ENCODE measurements around the gene XBP1.
"Not testable (repeated sequence)": the region's sequence is repeated elsewhere in the genome, so short reads cannot be mapped to it uniquely, and the experiment has no call there.

The XBP1 gene

DNA sequence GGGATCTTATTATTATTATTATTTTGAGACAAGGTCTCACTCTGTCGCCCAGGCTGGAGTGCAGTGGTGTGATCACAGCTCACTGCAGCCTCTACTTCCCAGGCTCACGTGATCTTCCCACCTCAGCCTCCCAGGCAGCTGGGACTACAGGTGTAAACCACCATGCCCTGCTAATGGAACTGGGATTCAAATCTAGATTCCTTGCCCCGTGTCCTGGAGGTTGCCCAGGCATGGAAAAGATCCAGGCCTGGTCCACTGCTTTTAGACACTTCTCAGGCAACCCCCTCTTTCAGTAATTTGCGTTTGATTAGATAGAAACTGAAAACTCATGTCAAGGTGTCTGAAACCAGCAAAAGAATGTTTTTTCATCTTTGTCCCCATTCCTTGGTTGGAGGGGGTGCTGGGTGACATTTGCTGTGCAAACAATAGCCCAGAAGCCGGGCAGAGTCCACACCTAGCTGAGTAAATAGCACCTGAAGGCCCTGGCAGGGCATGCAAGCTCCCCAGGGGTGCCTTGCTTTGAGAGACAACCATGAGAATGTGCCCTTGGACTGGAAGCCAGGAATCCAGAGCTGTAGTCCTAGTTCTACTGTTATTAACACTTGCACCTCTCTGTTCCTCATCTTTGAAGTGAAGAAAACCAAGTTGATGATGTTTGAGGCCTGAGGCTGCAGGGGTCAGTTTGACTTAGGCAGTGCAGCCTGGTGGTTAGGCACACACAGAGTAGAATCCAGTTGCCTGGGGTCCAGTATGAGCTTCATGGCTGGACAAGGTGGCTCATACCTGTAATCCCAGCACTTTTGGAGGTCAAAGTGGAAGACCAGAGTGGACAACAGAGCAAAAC, 19.1 kb upstream of the XBP1 start:
- Histone ChIP-seq H3K4me3 (no peak overlapping the region), H3K27ac (peak overlapping the region in 18 of 21 experiments; percentile 17 to 82 (median 58))

DNA sequence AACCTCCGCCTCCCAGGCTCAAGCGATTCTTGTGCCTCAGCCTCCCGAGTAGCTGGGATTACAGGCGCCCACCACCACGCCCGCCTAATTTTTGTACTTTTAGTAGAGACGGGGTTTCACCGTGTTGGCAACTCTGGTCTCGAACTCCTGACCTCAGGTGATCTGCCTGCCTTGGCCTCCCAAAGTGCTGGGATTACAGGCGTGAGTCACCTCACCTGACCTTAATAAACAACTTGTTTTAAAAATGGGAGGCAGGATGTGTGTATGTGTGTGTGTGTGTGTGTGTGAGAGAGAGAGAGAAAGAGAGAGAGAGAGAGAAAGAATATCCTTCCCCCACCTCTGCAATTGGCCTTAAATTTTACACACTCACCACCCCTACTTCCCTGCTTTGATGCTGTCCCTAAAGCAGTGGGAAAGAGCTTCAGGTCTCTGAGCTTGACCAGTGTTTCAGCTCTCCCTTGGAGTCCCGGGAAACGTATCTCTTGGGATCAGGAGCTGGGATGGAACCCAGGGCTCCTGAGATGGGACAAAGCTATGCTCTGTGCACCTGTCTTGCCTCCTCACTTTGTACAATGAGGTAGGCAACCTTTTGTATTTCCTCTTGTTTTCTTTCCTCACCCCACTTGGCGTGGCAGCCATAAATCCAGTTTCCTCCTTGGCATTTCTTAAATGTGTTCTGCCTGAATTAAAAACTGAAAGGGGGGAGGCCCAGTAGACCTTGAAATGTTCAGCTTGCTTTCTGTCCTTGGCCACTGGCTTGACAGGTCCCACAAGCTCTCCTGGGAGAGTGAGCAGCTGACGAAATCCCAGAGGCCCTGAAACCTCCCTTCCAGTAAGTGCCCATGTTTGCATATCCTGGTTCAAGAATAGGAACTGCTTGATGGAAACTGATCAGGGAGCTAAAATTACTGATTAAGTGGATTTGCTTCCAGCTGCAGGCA, 17.8 kb upstream of the XBP1 start:
- Histone ChIP-seq H3K4me3 (no peak overlapping the region), H3K27ac (peak overlapping the region in 18 of 21 experiments; percentile 17 to 82 (median 58))

DNA sequence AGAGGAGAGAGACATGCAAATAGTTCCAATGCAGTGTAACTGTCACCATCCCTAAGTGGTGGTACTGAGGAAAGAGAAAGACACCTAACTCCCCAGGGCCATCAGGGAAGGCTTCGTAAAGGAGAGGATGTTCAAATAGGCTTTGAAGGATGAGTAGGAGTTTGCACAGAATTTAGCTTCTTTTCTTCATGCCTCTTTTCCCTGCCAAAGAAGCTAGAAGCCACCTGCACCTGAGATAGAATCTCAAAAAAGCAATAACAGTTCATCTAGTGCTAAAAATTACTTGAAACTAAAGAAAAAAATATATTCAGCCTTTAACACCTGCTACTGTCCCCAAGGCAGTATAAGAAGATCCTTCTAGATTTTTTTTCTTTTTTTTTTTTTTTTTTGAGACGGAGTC, 16.7 kb upstream of the XBP1 start:
- Histone ChIP-seq H3K4me3 (no peak overlapping the region), H3K27ac (peak overlapping the region in 1 of 21 experiments; percentile 82)

DNA sequence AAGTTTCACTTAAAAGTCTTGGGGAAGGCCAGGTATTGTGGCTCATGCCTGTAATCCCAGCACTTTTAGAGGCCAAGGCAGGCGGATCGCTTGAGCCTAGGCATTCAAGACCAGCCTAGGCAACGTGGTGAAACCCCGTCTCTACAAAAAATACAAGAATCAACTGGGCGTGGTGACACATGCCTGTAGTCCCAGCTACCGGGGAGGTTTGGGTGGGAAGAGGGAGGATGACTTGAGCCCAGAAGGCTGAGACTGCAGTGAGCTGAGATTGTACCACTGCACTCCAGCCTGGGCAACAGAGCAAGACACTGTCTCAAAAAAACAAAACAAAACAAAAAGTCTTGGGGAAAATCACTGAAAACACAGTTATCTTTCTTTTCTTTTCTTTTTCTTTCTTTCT, 15.4 kb upstream of the XBP1 start:
- Histone ChIP-seq H3K27ac (no peak overlapping the region), H3K4me3 (no peak overlapping the region)

DNA sequence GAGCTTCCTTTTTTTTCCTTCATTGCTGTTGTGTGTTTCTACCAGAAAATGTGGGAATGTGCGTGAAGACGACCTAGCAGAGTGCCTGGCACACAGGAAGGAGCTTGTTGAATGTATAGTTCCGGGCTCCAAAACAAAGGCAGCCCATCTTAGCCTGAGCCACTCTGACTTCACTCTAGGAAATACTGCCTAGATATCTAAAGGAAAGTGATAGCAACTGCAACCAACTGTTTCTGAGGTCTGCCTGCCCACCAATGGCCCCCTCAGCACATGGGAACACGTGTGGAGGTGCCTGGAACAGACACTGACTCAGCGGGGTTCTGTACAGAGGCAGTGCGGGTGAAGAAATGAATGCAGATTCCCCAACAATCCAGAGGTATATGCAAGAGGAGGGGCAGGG, 14.7 kb upstream of the XBP1 start:
- no peak overlapping the region for H3K4me3 ChIP-seq
- H3K27ac ChIP-seq: no peak overlapping the region

DNA sequence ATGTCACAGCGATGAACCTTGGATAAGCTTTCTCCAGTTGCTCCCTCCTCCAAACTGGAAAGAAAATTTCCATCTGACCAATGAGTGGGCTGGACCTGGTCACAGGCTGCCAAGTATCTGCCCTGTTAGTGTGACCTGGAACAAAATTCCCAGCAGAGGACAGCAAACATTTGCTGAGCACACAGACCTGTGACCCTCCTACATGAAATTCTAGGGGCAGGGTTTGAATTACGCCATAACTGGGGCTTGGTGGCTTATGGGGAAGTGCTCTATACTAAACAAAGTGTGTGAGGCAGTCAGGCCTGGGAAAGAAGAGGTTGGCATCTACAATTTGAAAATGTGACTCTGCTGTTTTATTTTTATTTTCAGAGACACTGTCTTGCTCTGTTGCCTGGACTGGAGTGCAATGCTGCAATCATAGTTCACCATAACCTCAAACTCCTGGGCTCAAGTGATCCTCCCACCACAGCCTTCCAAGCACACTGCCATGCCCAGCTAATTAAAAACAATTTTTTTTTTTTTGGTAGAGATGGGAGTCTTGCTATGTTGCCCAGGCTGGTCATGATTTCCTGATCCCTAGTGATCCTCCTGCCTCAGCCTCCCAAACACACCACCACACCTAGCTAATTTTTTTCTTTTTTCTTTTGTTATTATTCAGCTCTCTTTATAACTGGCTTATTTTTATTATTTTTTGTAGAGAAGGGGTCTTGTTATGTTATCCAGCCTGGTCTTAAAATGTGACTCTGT, 13.6 kb upstream of the XBP1 start:
- H3K4me3 ChIP-seq: no peak overlapping the region
- H3K27ac ChIP-seq: peak overlapping the region in 6 of 21 experiments; percentile 5 to 76 (median 40)

DNA sequence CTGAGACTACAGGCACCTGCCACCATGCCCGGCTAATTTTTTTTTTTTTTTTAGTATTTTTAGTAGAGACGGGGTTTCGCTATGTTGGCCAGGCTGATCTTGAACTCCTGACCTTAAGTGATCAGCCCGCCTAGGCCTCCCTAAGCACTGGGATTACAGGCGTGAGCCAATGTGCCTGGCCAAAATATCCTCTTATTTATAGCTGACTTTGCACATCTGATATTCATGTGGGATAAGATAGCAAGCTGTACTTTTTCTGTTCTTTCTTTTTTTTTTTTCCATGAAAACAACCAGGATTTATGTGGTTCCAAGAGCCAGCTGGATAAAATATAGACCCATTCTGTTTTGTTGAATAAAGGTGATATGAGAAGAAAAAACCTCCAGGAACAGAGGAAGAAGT, 12.1 kb upstream of the XBP1 start:
- Histone ChIP-seq H3K27ac (peak overlapping the region in 9 of 21 experiments; percentile 13 to 83 (median 67)), H3K4me3 (no peak overlapping the region)

DNA sequence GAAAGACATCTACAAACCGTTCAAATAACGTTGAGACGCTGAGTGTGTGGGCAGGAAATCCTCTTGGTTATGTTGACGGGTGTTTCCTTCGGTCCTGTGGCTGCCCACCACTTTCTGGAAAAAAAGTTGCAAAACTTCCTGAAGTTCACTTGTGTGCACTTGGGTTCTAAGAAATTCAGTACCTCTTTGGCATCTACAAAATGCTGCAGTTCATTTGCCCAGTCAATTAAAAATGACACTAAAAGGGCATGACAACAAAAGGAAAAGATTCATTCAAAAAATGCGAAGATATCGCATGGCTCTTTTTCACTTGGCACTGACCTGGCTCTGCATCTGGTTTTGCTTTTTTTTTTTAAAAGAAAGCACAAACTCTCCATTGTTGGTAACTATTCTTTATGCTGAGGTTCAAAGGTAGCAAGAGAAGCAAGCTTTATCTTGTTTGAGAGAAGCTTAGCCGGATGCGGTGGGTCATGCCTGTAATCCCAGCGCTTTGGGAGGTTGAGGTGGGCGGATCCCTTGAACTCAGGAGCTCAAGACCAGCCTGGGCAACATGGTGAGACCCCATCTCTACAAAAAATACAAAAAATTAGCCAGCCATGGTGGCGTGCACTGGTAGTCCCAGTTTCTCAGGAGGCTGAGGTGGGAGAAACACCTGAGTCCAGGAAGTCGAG, 10.6 kb upstream of the XBP1 start:
- Histone ChIP-seq H3K27ac (peak overlapping the region in 19 of 21 experiments; percentile 2 to 83 (median 57)), H3K4me3 (peak overlapping the region in 1 of 7 experiments; percentile 2)

DNA sequence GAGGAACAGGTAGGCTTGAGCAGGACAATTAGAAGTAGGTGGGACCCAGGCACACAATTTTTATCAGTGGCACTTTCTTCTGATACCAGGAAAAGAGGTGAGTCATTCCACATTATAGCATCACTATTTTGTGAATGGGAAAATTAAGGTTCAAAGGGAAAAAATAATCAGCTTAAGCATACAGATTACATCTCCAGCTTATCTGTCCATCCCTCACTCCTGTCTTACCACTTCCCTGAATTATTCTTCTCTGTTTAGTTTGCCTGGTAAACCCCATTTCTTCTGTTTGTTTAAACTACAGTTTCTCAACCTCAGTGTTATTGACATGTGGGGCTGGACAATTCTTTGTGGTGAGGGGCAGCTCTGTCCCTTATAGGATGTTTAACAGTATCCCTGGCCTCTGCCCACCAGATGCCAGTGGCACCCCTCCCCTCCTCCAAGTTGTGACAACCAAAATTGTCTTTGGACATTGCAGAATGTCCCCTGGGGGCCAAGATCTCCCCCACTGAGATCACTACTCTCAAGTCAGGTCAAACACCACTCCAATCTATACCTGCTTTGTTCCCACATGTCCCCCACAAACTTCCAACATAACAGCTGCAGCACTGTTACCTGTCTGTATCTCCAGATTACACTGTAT, 8.5 kb upstream of the XBP1 start:
- Histone ChIP-seq H3K4me3 (no peak overlapping the region), H3K27ac (peak overlapping the region in 2 of 21 experiments; percentile 8 to 48)

DNA sequence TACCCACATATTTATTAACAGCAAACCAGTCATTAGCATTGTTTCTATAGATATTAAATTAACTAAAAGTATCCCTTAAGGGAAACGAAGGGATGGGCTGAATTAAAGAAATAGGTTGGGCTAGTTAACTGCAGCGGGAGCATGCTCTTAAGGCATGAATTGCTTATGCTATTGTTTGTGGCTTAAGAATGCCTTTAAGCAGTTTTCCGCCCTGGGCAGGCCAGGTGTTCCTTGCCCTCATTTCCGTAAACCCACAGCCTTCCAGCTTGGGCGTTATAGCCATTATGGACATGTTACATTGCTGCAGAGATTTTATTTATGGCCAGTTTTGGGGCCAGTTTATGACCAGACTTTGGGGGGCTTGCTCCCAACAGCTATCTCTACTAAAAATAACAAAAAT, 5.1 kb upstream of the XBP1 start:
- H3K27ac ChIP-seq, H3K4me3 ChIP-seq: not testable (repeated sequence)

DNA sequence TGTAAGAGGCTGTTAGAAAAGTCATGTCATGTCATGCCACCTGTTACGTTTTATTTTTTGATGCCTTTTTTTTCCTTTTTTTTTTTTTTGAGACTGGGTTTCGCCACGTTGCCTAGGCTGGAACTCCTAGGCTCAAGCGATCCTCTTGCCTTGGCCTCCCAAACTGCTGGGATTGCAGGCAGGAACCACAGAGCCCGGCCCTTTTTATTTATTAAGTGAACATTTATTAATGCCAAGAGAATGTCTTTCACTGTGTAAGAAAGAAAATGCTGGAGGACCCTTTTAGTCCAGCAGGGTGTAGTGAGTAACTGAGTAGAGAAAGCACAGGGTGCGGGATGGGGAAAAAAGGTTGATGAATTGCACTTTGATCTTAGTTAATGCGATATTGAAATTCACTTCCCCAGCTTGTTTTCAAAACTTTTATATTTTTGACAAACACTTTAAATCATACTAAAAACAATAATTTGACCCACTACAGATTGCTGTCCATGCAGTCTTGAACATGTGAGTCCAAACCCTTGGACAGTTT, 2.3 kb upstream of the XBP1 start:
- peak overlapping the region in 11 of 21 experiments; percentile 5 to 100 (median 45) for H3K27ac ChIP-seq
- peak overlapping the region in 2 of 7 experiments; percentile 71 to 100 for H3K4me3 ChIP-seq

DNA sequence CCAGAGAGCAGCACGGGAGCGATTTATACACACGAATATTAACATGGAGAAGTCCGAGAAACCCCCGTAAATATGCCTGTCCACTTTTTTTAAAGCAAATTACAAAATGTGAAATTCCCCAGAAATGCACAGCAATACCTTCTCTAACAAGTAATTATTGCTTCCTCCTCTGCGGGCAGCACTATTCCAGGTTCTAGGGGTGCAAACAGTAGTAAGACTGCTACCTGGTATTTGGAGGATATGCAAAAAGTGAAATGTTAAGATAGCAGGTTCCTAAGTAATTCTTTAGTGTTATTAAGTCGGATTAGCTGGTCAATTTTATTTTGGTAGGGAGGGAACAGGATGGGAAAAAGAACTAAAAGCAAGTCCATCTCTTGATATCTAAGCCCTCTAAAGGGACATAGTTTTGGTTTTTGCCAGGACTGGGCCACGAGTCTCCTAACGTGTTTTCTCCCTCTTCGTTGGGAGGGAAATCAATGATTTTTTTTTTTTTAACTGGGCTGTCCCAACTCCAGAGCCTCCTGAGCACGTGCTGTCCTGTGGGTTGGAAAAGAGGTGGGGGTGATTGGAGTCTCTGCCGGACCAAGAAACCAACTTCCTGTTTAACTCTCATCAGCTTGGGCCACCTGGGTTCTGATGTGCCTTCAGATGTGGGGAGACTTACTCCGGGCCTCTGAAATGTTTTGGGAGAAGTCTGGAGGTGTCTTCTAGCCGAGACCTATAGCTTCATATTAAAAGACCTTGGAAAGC, 1.7 kb upstream of the XBP1 start:
- Histone ChIP-seq H3K27ac (peak overlapping the region in 15 of 21 experiments; percentile 11 to 100 (median 100)), H3K4me3 (peak overlapping the region in 6 of 7 experiments; percentile 71 to 100 (median 96))

DNA sequence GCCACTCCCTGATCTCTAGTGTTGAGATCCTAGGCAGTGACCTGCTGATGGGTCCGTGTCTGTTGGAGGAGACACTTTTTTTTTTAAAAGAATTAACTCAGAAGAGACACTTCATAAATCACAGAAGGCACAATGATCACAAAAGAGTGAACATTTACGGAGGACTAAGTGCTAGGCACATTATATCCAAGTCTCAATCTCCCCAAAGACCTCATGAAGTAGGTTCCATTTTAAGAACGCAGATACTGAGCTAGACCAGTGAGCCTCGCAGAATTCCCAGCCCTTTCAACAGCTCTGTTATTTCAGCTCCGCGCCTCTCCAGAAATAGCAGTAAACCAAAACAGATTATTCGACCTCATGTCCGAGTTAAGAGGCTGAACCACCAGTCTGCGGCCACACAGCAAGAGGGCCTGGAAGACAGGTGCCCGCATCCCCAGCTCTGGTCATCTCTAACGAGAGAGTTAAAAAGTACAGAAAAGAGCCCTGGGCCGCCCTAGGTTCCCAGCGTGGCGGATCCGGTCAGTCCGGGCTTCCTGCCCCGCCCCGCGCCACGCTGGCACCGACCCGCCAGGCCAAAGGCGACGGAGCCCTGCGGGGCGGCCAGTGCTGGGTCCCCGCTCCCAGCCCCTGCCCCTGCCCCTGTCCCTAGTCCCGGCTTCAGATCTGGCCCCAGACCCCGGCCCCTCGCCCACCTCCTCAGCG, 612 bp downstream of the XBP1 start:
- Histone ChIP-seq H3K27ac (peak overlapping the region; percentile 92 to 100 (median 100)), H3K4me3 (peak overlapping the region; percentile 71 to 100 (median 93))

DNA sequence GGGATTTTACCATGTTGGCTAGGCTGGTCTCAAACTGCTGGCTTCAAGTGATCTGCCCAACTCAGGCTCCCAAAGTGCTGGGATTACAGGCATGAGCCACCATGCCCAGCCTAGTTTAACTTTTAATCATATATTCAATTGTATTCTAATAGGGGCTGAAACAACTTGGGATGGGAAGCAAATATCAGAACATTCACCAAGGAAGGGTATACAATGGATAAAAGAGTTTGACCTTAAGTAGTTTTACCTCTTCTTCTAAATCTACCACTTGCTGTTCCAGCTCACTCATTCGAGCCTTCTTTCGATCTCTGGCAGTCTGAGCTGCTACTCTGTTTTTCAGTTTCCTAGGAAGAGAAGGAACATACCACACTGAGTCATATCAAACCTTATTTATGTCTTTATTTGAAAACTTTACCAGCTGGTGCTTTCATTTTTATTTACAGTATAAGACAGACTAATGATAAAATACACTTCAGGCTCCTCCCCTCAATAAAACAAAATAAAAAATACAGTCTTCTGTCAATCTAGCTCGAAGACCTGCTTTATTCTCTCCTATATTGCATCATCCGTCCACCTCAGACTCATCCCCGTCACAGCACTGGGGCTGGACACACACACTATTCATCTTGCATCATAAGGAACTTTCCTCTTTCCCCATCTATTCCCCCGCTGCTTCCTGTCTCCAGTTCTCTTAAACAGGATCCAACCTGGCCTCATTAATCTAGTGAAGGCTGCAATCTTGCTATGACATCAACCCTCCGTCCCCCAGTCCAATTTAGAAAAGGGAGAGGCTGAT, 1.4 kb downstream of the XBP1 start:
- H3K4me3 ChIP-seq: peak overlapping the region; percentile 71 to 100 (median 93)

DNA sequence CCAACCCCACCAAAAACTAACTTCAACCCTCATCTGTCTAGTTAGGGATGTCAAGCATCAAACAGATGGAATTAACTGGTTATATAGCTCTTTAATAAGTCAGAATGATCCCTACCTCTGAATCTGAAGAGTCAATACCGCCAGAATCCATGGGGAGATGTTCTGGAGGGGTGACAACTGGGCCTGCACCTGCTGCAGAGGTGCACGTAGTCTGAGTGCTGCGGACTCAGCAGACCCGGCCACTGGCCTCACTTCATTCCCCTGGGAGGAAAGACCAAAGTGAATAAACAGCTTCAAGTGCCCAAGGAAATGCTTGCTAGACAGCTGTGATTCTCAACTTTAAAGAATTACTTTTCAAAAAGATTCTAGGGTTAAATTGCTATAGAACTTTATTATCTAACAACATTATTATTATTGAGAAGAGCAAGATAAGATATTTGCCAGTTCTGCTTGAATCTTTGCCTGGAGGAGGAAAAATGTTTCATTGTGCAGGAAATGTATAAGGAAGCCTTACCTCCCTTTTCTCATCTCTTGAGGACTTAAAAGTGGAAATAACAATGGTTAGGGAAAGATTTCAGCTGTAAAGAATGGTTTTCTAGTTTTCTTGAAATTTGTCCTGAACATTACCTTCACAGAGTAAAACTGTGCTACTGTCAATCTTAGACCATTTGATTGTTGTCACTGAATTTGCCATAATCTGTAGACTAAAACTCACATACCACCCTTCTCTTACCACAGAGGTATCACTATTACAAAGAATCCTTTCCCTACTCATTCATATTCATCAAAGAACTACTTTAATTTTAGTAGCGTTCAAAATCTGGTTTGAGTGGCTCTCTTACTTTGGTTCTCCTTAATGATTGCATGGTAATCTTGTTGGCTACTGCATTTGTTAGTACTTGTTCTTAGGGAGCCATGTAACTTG, 4.2 kb downstream of the XBP1 start:
- Histone ChIP-seq H3K4me3 (no peak overlapping the region), H3K27ac (peak overlapping the region in 3 of 21 experiments; percentile 9 to 34 (median 18))

More for the DNA sequence above, 1.4 kb downstream of the XBP1 start:
- H3K27ac ChIP-seq: peak overlapping the region; percentile 92 to 100 (median 100)

Data from skin epidermis (tissue), 12 donors.